ENCODE data around the gene PPCDC. TPM values are rescaled to one million over a fixed set of nuclear protein-coding genes. Genes with fewer than 3 reads are reported as not detected.

Gene PPCDC
- total and polyA plus RNA-seq, 10 of the 15 experiments (the other 5 are each of a cell fraction or from before 2014, with no cell fraction given) = 32.5 to 135 (median 55.0) TPM

DNA sequence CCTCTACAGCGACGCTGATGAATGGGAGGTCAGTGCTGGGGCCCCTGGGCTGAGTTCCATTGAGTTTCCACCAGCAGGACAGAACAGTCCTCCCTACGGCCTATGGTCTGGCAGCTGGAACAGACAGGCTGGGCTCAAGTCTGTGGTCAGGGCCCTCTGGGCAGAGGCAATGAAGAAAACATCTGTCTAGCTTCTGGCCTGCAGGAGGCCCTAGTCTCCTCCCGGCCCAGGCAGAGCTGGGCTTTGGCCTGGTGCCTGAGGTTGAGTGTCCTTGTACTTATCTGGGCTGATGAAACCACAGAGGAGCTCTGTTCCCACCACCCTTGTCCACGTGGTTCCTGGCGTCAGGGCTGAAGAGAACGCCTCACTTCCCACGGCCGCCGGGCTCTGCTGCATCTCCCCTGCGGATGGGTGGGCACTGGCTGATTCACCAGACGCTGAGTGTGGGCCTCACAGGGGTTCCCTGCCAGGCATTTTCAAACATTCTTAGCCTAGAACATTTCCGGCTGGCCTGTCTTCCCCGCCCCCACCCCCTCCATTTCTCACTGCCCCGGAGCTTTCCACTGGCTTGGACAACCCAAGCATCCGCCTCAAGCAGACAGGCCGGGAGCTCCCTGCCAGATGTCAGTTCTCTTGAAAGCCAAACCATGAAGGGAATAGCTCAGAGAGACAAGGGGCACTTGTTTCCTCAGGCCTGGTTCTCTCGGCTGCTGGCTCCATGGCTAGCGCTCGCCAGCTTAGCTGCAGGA, 20.3 kb downstream of the PPCDC start (continued):
- TF ChIP-seq, protein P1, sequence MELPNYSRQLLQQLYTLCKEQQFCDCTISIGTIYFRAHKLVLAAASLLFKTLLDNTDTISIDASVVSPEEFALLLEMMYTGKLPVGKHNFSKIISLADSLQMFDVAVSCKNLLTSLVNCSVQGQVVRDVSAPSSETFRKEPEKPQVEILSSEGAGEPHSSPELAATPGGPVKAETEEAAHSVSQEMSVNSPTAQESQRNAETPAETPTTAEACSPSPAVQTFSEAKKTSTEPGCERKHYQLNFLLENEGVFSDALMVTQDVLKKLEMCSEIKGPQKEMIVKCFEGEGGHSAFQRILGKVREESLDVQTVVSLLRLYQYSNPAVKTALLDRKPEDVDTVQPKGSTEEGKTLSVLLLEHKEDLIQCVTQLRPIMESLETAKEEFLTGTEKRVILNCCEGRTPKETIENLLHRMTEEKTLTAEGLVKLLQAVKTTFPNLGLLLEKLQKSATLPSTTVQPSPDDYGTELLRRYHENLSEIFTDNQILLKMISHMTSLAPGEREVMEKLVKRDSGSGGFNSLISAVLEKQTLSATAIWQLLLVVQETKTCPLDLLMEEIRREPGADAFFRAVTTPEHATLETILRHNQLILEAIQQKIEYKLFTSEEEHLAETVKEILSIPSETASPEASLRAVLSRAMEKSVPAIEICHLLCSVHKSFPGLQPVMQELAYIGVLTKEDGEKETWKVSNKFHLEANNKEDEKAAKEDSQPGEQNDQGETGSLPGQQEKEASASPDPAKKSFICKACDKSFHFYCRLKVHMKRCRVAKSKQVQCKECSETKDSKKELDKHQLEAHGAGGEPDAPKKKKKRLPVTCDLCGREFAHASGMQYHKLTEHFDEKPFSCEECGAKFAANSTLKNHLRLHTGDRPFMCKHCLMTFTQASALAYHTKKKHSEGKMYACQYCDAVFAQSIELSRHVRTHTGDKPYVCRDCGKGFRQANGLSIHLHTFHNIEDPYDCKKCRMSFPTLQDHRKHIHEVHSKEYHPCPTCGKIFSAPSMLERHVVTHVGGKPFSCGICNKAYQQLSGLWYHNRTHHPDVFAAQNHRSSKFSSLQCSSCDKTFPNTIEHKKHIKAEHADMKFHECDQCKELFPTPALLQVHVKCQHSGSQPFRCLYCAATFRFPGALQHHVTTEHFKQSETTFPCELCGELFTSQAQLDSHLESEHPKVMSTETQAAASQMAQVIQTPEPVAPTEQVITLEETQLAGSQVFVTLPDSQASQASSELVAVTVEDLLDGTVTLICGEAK (IDR thresholded peaks at IDR 0.05; ENCODE audit: borderline replicate concordance) = no peak
- TF ChIP-seq NR2C1 (IDR thresholded peaks at IDR 0.05) (no peak), ZNF217 (IDR thresholded peaks at IDR 0.05) (no peak), PAX8 (IDR thresholded peaks at IDR 0.05) (no peak), IKZF2 (IDR thresholded peaks at IDR 0.05) (0 out of 4 replicates have a peak, but pooled peaks of 1 of the 2 experiments have one; percentile 28), CBFB (IDR thresholded peaks at IDR 0.05; ENCODE audit: low read depth) (peak; percentile 85; the same call in 1 of the 2 replicates), TAF1 (IDR thresholded peaks at IDR 0.05; ENCODE audit: borderline replicate concordance, low read depth, low read length) (no peak), SRF (IDR thresholded peaks at IDR 0.05; ENCODE audit: low read depth in 2 of 2, low read length in 2 of 2) (0 out of 4 replicates have a peak, but pooled peaks of 1 of the 2 experiments have one; percentile 13), ZNF207 (IDR thresholded peaks at IDR 0.05; ENCODE audit: borderline replicate concordance) (no peak; the same call in 1 of the 2 replicates), ZZZ3 (IDR thresholded peaks at IDR 0.05; ENCODE audit: control insufficient read depth, insufficient read length, low read depth) (no peak), ETV6 (conservative IDR thresholded peaks at IDR 0.05 in 1 of 2, IDR thresholded peaks at IDR 0.05 in 1 of 2; ENCODE audit: borderline replicate concordance in 1 of 2, low read depth in 1 of 2) (no peak; a peak in 1 of 4 replicates), MYC (IDR thresholded peaks at IDR 0.05; ENCODE audit: insufficient read depth, insufficient read length, insufficient replicate concordance, low read length, severe bottlenecking) (no peak), TARDBP (IDR thresholded peaks at IDR 0.05; ENCODE audit: borderline replicate concordance) (peak; percentile 50; the same call in 1 of the 2 replicates), CBX5 (IDR thresholded peaks at IDR 0.05; ENCODE audit: low read depth) (no peak), ATF3 (IDR thresholded peaks at IDR 0.05; ENCODE audit: borderline replicate concordance, extremely low read depth, low read depth, low read length) (no peak; the same call in 1 of the 2 replicates), SMC3 (IDR thresholded peaks at IDR 0.05; ENCODE audit: borderline replicate concordance, low read length) (peak; percentile 43; the same call in 1 of the 2 replicates), RELB (IDR thresholded peaks at IDR 0.05; ENCODE audit: low read depth) (no peak), HDAC2 (IDR thresholded peaks at IDR 0.05) (no peak), STAT1 (conservative IDR thresholded peaks at IDR 0.05) (no peak; the same call in 1 of the 2 replicates), MEF2A (IDR thresholded peaks at IDR 0.05; ENCODE audit: insufficient read depth, low read depth, low read length) (no peak), NBN (IDR thresholded peaks at IDR 0.05) (0 out of 2 replicates have a peak, but pooled peaks have one; percentile 2), MTA2 (IDR thresholded peaks at IDR 0.05; ENCODE audit: low read depth) (no peak), MAX (IDR thresholded peaks at IDR 0.05; ENCODE audit: low read depth, low read length) (peak; percentile 37; the same call in 1 of the 2 replicates)

Data from GM12878 (cell line).